Thoracic aorta (tissue), 2 donors: ENCODE data around the gene LNP1. TPM values are rescaled to one million over a fixed set of nuclear protein-coding genes. Genes with fewer than 3 reads are reported as not detected.

Experiments
- ATAC-seq: fragments of 150-250 bp; one replicate; pipeline ENCODE4 v1.8.0; 2017; ENCODE audit warnings: low read depth; ENCODE audit not compliant: insufficient number of reproducible peaks, low FRiP score
- DNase-seq: peaks from one replicate; pipeline ENCODE4 v3.0.0-alpha.2; 2020; ENCODE audit warnings: low spot score
- H3K27ac ChIP-seq, 2 donors: fragments of 200-600 bp; sonication (generic); 1 replicate in 1 of 2; 2 replicates in 1 of 2; pipeline ENCODE4 v1.5.1; 2016; ENCODE audit warnings: mild to moderate bottlenecking in 2 of 2, moderate library complexity in 2 of 2
- H3K27me3 ChIP-seq: fragments of 200-600 bp; sonication (generic); replicated peaks from 2 replicates; pipeline ENCODE4 v1.6.0; 2016; ENCODE audit warnings: mild to moderate bottlenecking; ENCODE audit not compliant: insufficient read depth
- H3K36me3 ChIP-seq: fragments of 200-600 bp; sonication (generic); one replicate; pipeline ENCODE4 v1.5.1; 2016
- H3K4me1 ChIP-seq, 2 donors: fragments of 200-600 bp; sonication (generic); 1 replicate in 1 of 2; 2 replicates in 1 of 2; pipeline versions ENCODE4 v1.5.1 to v1.6.0; 2016; ENCODE audit warnings: low read depth in 2 of 2, mild to moderate bottlenecking in 1 of 2; ENCODE audit not compliant: control insufficient read depth in 1 of 2
- H3K4me3 ChIP-seq: fragments of 200-600 bp; sonication (generic); 2 replicates; pipeline ENCODE4 v1.5.1; 2016; ENCODE audit warnings: mild to moderate bottlenecking
- H3K9me3 ChIP-seq: fragments of 200-600 bp; sonication (generic); 2 replicates; pipeline ENCODE4 v1.5.1; 2016
- total RNA-seq, 2 donors: library from RNA; depleted of rRNA; stranded (reverse); fragments of >200 nt; gene quantifications; one replicate each; pipeline versions ENCODE4 v1.1.0 to v1.2.3, GENCODE V29; 2016
- TF ChIP-seq, protein P1 (sequence below): fragments of 200-600 bp; sonication (generic); IDR thresholded peaks from one replicate; pipeline ENCODE4 v1.5.1; 2019; ENCODE audit warnings: antibody characterized with exemption

LNP1 gene
- total RNA-seq, 2 donors from 2014 or later = 3.0 to 11.4 TPM

DNA sequence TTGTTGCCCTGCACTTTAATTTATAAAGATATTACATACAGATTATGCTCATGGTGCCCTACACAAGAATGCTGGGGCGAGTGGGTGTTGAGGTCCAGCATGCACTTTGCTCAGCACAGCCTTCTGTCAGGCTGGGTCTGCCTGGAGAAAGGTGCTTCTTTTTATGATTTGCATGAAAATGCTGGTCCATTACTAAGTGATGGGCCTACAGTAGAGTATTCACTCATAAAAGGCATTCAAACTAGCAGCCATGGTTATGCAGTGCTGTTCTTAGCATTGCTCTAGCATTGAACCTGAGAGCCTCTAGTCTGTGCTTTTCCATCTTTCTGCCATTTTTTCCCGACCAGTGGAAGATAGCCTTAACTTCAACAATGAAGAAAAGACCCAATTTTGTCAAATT, 12.3 kb downstream of the LNP1 start:
- no peaks in the 10 kb centered on the region for H3K9me3 ChIP-seq
- TF ChIP-seq, protein P1, sequence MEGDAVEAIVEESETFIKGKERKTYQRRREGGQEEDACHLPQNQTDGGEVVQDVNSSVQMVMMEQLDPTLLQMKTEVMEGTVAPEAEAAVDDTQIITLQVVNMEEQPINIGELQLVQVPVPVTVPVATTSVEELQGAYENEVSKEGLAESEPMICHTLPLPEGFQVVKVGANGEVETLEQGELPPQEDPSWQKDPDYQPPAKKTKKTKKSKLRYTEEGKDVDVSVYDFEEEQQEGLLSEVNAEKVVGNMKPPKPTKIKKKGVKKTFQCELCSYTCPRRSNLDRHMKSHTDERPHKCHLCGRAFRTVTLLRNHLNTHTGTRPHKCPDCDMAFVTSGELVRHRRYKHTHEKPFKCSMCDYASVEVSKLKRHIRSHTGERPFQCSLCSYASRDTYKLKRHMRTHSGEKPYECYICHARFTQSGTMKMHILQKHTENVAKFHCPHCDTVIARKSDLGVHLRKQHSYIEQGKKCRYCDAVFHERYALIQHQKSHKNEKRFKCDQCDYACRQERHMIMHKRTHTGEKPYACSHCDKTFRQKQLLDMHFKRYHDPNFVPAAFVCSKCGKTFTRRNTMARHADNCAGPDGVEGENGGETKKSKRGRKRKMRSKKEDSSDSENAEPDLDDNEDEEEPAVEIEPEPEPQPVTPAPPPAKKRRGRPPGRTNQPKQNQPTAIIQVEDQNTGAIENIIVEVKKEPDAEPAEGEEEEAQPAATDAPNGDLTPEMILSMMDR = no peak
- H3K27me3 ChIP-seq = no peaks in the 10 kb centered on the region
- no peaks in the 10 kb centered on the region for H3K4me1 ChIP-seq
- H3K36me3 ChIP-seq = no peaks in the 10 kb centered on the region
- DNase-seq (no peak), ATAC-seq (no peak)
- H3K4me3 ChIP-seq = no peak overlapping the region
- H3K27ac ChIP-seq = no peak overlapping the region

DNA sequence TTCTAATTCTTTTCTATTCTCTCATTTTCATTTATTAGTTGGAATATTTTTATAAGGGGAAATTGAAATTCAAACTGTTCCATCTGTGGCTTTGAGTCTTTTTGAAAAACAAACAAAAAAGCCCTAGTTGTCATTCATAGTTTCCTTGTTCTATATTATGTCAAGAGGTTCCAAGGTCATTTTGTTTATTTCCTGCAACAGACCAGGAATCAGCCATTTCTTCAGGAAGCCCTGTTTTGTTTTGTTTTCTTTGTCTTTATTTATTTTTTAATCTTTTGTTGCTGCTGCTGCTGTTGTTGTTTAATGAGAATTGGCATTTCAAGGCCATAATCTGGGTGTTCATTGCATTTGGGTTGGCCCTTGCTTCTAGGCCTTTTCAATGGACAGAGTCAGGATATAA, 14.8 kb downstream of the LNP1 start:
- Histone ChIP-seq H3K36me3 (no peaks in the 10 kb centered on the region), H3K27ac (no peak overlapping the region), H3K9me3 (no peaks in the 10 kb centered on the region), H3K4me1 (no peaks in the 10 kb centered on the region), H3K4me3 (no peak overlapping the region), H3K27me3 (no peaks in the 10 kb centered on the region)
- ATAC-seq = no peak
- TF ChIP-seq, protein P1 = no peak
- DNase-seq = no peak

DNA sequence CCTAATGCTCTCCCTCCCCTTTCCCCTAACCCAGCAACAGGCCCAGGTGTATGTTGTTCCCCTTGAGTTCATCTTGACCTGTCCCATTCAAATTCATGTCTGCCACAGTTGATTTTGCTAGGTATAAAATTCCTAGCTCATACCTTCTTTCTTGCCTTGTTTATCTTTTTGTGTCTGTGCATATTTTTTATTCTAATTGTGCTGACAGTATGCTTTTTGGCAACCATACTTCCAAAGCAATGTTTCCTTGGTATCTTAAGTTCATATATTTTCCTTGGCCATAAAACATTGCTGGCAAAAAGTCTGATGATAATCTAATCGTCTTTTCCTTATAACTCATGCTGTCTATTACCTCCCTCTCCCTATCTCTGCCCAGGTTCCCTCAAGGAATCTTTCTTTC, 15.5 kb downstream of the LNP1 start:
- TF ChIP-seq, protein P1 = no peak
- Histone ChIP-seq H3K9me3 (no peaks in the 10 kb centered on the region), H3K27me3 (no peaks in the 10 kb centered on the region), H3K27ac (no peak overlapping the region), H3K4me3 (no peak overlapping the region), H3K4me1 (no peaks in the 10 kb centered on the region), H3K36me3 (no peaks in the 10 kb centered on the region)
- ATAC-seq = no peak
- no peak for DNase-seq

DNA sequence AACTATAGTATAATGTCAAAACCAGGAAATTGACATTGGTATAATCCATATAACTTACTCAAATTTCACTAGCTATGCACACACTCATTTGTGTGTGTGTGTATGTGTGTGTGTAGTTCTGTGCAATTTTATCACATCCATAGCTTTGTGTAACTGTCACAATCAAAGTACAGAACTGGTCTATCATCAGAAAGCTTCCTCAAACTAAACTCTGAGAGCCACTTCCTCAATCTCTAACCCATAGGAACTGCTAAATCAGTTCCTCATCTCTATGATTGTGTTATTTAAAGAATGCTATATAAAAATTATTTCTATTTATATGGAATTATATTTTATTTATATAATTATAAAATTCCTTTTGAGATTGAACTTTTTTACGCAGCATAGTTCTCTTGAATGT, 18.1 kb downstream of the LNP1 start:
- DNase-seq (no peak), ATAC-seq (no peak)
- H3K36me3 ChIP-seq = no peaks in the 10 kb centered on the region
- TF ChIP-seq, protein P1 = no peak
- H3K27ac ChIP-seq = no peak overlapping the region
- H3K4me3 ChIP-seq = no peak overlapping the region
- H3K4me1 ChIP-seq = no peaks in the 10 kb centered on the region
- no peaks in the 10 kb centered on the region for H3K27me3 ChIP-seq
- no peaks in the 10 kb centered on the region for H3K9me3 ChIP-seq

DNA sequence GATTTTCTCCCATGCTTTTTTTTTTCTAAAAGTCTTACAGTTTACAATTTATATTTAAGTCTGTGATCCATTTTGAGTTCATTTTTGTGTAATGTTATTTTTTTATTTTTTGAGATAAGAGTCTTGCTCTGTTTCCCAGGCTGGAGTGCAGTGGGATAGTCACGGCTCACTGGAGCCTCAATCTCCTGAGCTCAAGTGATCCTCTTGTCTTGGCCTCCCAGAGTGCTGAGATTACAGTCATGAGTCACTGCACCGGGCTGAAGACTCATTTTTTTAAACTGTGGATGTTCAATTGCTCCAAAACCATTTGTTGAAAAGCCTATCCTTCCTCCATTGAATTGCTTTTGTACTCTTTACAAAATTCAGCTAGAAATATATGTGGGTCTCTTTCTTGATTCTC, 19.5 kb downstream of the LNP1 start:
- H3K36me3 ChIP-seq = no peaks in the 10 kb centered on the region
- no peak overlapping the region for H3K4me3 ChIP-seq
- no peaks in the 10 kb centered on the region for H3K9me3 ChIP-seq
- H3K27me3 ChIP-seq = no peaks in the 10 kb centered on the region
- no peak overlapping the region for H3K27ac ChIP-seq
- no peak for DNase-seq
- no peaks in the 10 kb centered on the region for H3K4me1 ChIP-seq
- TF ChIP-seq, protein P1 = no peak
- no peak for ATAC-seq
